T-cell (primary cell): Measurements from ENCODE around the gene SHISAL1. TPM values are rescaled to one million over a fixed set of nuclear protein-coding genes. Genes with fewer than 3 reads are reported as not detected.

Experiments used
- ATAC-seq, 4 experiments: fragments of 200-7000 bp in 3 of 4; fragments of 150-1000 bp in 1 of 4; cut with Tn5 transposase; replicated peaks in 1 of 4; 1 replicate in 3 of 4; 2 replicates in 1 of 4; pipeline ENCODE4 v1.10.0; 2021; ENCODE audit warnings: moderate library complexity in 3 of 4, mild to moderate bottlenecking in 2 of 4, moderate number of reproducible peaks in 1 of 4
- CTCF ChIA-PET, 2 donors: fragments of 300-600 bp; sonication (Branson Sonifier 250); formaldehyde crosslinking; loops; one replicate each; lab custom pipeline; 2022; ENCODE audit warnings: antibody characterized with exemption in 2 of 2; lab: Charles Lee
- POLR2A ChIA-PET, 2 donors: fragments of 300-600 bp; sonication (Branson Sonifier 250); formaldehyde crosslinking; loops; one replicate each; lab custom pipeline; 2022; ENCODE audit warnings: antibody characterized with exemption in 2 of 2; lab: Charles Lee
- DNase-seq, 35 experiments: peaks; one replicate each; pipeline versions ENCODE4 v3.0.0 to v3.0.0-alpha.2; 2013 to 2023
- H3K27ac ChIP-seq: one replicate; pipeline ENCODE4 v1.5.1; 2013; ENCODE audit warnings: low read length
- H3K27me3 ChIP-seq, 2 experiments: replicated peaks in 1 of 2; 1 replicate in 1 of 2; 2 replicates in 1 of 2; pipeline versions ENCODE4 v1.6.1 to v1.7.0; 2013; ENCODE audit warnings: low read length in 1 of 2, mixed read lengths in 1 of 2; ENCODE audit not compliant: control insufficient read depth in 2 of 2, insufficient read depth in 2 of 2; ENCODE audit errors: extremely low read depth in 1 of 2
- H3K36me3 ChIP-seq, 2 donors: 1 replicate in 1 of 2; 2 replicates in 1 of 2; pipeline versions ENCODE4 v1.6.1 to v1.7.0; 2013; ENCODE audit warnings: low read length in 1 of 2; ENCODE audit not compliant: control insufficient read depth in 2 of 2, insufficient read depth in 1 of 2; ENCODE audit errors: extremely low read depth in 1 of 2
- H3K4me1 ChIP-seq, 2 experiments: 1 replicate in 1 of 2; 2 replicates in 1 of 2; pipeline versions ENCODE4 v1.6.1 to v1.7.0; 2013; ENCODE audit warnings: low read length in 2 of 2, mixed read lengths in 1 of 2; ENCODE audit not compliant: insufficient read depth in 2 of 2, control insufficient read depth in 1 of 2; ENCODE audit errors: extremely low read depth in 1 of 2
- H3K4me3 ChIP-seq, 2 donors: 1 replicate in 1 of 2; 2 replicates in 1 of 2; pipeline versions ENCODE4 v1.5.1 to v1.7.0; 2013; ENCODE audit warnings: mild to moderate bottlenecking in 2 of 2, low read length in 1 of 2, moderate library complexity in 1 of 2; ENCODE audit not compliant: control insufficient read depth in 1 of 2; ENCODE audit errors: extremely low read depth in 1 of 2
- H3K9me3 ChIP-seq: 2 replicates; pipeline ENCODE4 v1.7.0; 2013
- H3K27ac Mint-ChIP-seq, 2 donors: one replicate each; pipeline ENCODE4 v1.8.0; 2020 to 2021; ENCODE audit warnings: mild to moderate bottlenecking in 2 of 2, mixed read lengths in 2 of 2
- H3K27me3 Mint-ChIP-seq, 2 donors: one replicate each; pipeline ENCODE4 v1.8.0; 2021 to 2022; ENCODE audit warnings: mixed read lengths in 2 of 2
- H3K36me3 Mint-ChIP-seq: one replicate; pipeline ENCODE4 v1.8.0; 2021; ENCODE audit warnings: mixed read lengths
- H3K4me1 Mint-ChIP-seq, 3 donors: one replicate each; pipeline ENCODE4 v1.8.0; 2020 to 2022; ENCODE audit warnings: mixed read lengths in 3 of 3, mild to moderate bottlenecking in 1 of 3
- H3K4me3 Mint-ChIP-seq, 3 donors: one replicate each; pipeline ENCODE4 v1.8.0; 2020 to 2022; ENCODE audit warnings: mild to moderate bottlenecking in 3 of 3, mixed read lengths in 3 of 3, moderate library complexity in 3 of 3
- H3K9me3 Mint-ChIP-seq, 3 donors: one replicate each; pipeline ENCODE4 v1.8.0; 2020 to 2022; ENCODE audit warnings: mixed read lengths in 3 of 3
- WGBS: methylation state at CpG from one replicate; pipeline ENCODE4 v1.1.5; 2013; ENCODE audit warnings: missing lambda C conversion rate; ENCODE audit not compliant: insufficient coverage; 5-methylcytosine and 5-hydroxymethylcytosine counted together
- total RNA-seq, 35 experiments: library from RNA in 6 of 35; stranded (reverse) in 6 of 35; fragments of 120-200 nt in 1 of 35; gene quantifications; one replicate each; pipeline versions ENCODE4 v1.2.1 to v1.2.4 and lab custom pipeline; 2013 to 2026

Gene SHISAL1
- total RNA-seq, 5 donors from 2014 or later (not counting 1 experiment from before 2014, with no cell fraction given) = 0.03 to 0.06 TPM; not detected in 3

GRCh38 chr22:44277386-44278135 lies 35.2 kb downstream of the SHISAL1 start:
- ATAC-seq (no peak), DNase-seq (no peak)
- Histone ChIP-seq H3K27ac (no peak overlapping the region), H3K27me3 (peaks cover 0 to 37% of the 10 kb centered on the region in 2 experiments), H3K4me1 (no peaks in the 10 kb centered on the region), H3K36me3 (no peaks in the 10 kb centered on the region), H3K4me3 (no peak overlapping the region), H3K9me3 (no peaks in the 10 kb centered on the region)
- H3K4me1 Mint-ChIP-seq = no peaks in the 10 kb centered on the region
- H3K9me3 Mint-ChIP-seq = no peaks in the 10 kb centered on the region
- no peaks in the 10 kb centered on the region for H3K36me3 Mint-ChIP-seq
- WGBS = 95% methylated on average over 6 of the region's 13 CpGs
- no peak overlapping the region for H3K27ac Mint-ChIP-seq
- H3K4me3 Mint-ChIP-seq = no peak overlapping the region
- ChIA-PET CTCF (no interaction called here), POLR2A (no interaction called here)
- peaks cover 3 to 11% of the 10 kb centered on the region in 2 donors for H3K27me3 Mint-ChIP-seq

GRCh38 chr22:44276706-44277356 lies 35.9 kb downstream of the SHISAL1 start:
- Mint-ChIP-seq H3K4me3 (no peak overlapping the region), H3K9me3 (no peaks in the 10 kb centered on the region), H3K27me3 (peaks cover 3 to 11% of the 10 kb centered on the region in 2 donors), H3K27ac (no peak overlapping the region), H3K4me1 (no peaks in the 10 kb centered on the region), H3K36me3 (no peaks in the 10 kb centered on the region)
- Histone ChIP-seq H3K9me3 (no peaks in the 10 kb centered on the region), H3K27me3 (peaks cover 0 to 35% of the 10 kb centered on the region in 2 experiments), H3K27ac (no peak overlapping the region), H3K4me3 (no peak overlapping the region), H3K36me3 (no peaks in the 10 kb centered on the region), H3K4me1 (no peaks in the 10 kb centered on the region)
- no peak for DNase-seq
- POLR2A ChIA-PET = no interaction called here
- CTCF ChIA-PET = no interaction called here
- no peak for ATAC-seq
- 73% methylated on average over 15 of the region's 18 CpGs for WGBS

- POLR2A ChIA-PET = no interaction called here
- H3K27ac Mint-ChIP-seq = no peak overlapping the region
- no peak overlapping the region for H3K27ac ChIP-seq
- no peaks in the 10 kb centered on the region for H3K9me3 Mint-ChIP-seq
- H3K4me3 ChIP-seq = no peak overlapping the region
- peaks cover 0 to 29% of the 10 kb centered on the region in 2 experiments for H3K27me3 ChIP-seq
- peaks cover 3 to 11% of the 10 kb centered on the region in 2 donors for H3K27me3 Mint-ChIP-seq
- no peaks in the 10 kb centered on the region for H3K36me3 Mint-ChIP-seq
- no peaks in the 10 kb centered on the region for H3K36me3 ChIP-seq
- H3K4me1 Mint-ChIP-seq = no peaks in the 10 kb centered on the region
- H3K9me3 ChIP-seq = no peaks in the 10 kb centered on the region
- no peaks in the 10 kb centered on the region for H3K4me1 ChIP-seq
- 81% methylated on average over 10 of the region's 10 CpGs for WGBS
- H3K4me3 Mint-ChIP-seq = no peak overlapping the region
- CTCF ChIA-PET = no interaction called here
- DNase-seq (no peak), ATAC-seq (no peak)
Observed at GRCh38 chr22:44276041-44276440, 36.7 kb downstream of the SHISAL1 start.

- CTCF ChIA-PET = no interaction called here
Observed at GRCh38 chr22:44275631-44275995, 37.1 kb downstream of the SHISAL1 start.

GRCh38 chr22:44274918-44275630 lies 37.7 kb downstream of the SHISAL1 start:
- H3K9me3 ChIP-seq = no peaks in the 10 kb centered on the region
- H3K27me3 Mint-ChIP-seq = peaks cover 5 to 11% of the 10 kb centered on the region in 2 donors
- no peaks in the 10 kb centered on the region for H3K36me3 Mint-ChIP-seq
- CTCF ChIA-PET = no interaction called here
- H3K4me1 Mint-ChIP-seq = no peaks in the 10 kb centered on the region
- H3K27ac ChIP-seq = no peak overlapping the region
- H3K4me3 Mint-ChIP-seq = no peak overlapping the region
- H3K4me3 ChIP-seq = no peak overlapping the region
- no peak for DNase-seq
- H3K9me3 Mint-ChIP-seq = no peaks in the 10 kb centered on the region
- H3K4me1 ChIP-seq = no peaks in the 10 kb centered on the region
- H3K36me3 ChIP-seq = no peaks in the 10 kb centered on the region
- H3K27ac Mint-ChIP-seq = no peak overlapping the region
- WGBS = 94% methylated on average over 12 of the region's 22 CpGs
- no peak for ATAC-seq
- POLR2A ChIA-PET = no interaction called here
- H3K27me3 ChIP-seq = peaks cover 0 to 34% of the 10 kb centered on the region in 2 experiments

More at GRCh38 chr22:44275631-44275995, 37.1 kb downstream of the SHISAL1 start:
- Mint-ChIP-seq H3K9me3 (no peaks in the 10 kb centered on the region), H3K36me3 (no peaks in the 10 kb centered on the region), H3K4me1 (no peaks in the 10 kb centered on the region), H3K27ac (no peak overlapping the region), H3K4me3 (no peak overlapping the region), H3K27me3 (peaks cover 3 to 11% of the 10 kb centered on the region in 2 donors)
- no peaks in the 10 kb centered on the region for H3K4me1 ChIP-seq
- no peak for DNase-seq
- POLR2A ChIA-PET = no interaction called here
- 73% methylated on average over 5 of the region's 5 CpGs for WGBS
- no peaks in the 10 kb centered on the region for H3K36me3 ChIP-seq
- H3K4me3 ChIP-seq = no peak overlapping the region
- H3K27me3 ChIP-seq = peaks cover 0 to 29% of the 10 kb centered on the region in 2 experiments
- no peak for ATAC-seq
- H3K27ac ChIP-seq = no peak overlapping the region
- H3K9me3 ChIP-seq = no peaks in the 10 kb centered on the region

- POLR2A ChIA-PET = no interaction called here
- Histone ChIP-seq H3K27me3 (peaks cover 0 to 31% of the 10 kb centered on the region in 2 experiments), H3K4me1 (no peaks in the 10 kb centered on the region), H3K27ac (no peak overlapping the region), H3K36me3 (no peaks in the 10 kb centered on the region), H3K9me3 (no peaks in the 10 kb centered on the region), H3K4me3 (no peak overlapping the region)
- no peak for ATAC-seq
- H3K27me3 Mint-ChIP-seq = peaks cover 7 to 11% of the 10 kb centered on the region in 2 donors
- H3K36me3 Mint-ChIP-seq = no peaks in the 10 kb centered on the region
- WGBS = no CpG with 5 or more reads among the region's 5 CpGs
- no peaks in the 10 kb centered on the region for H3K4me1 Mint-ChIP-seq
- CTCF ChIA-PET = no interaction called here
- H3K27ac Mint-ChIP-seq = no peak overlapping the region
- H3K9me3 Mint-ChIP-seq = no peaks in the 10 kb centered on the region
- H3K4me3 Mint-ChIP-seq = no peak overlapping the region
- DNase-seq = no peak
Observed at GRCh38 chr22:44273175-44273574, 39.6 kb downstream of the SHISAL1 start.
